Neural cell (in vitro differentiated cells): Measurements from ENCODE around the gene CLCN3. TPM values are rescaled to one million over a fixed set of nuclear protein-coding genes. Genes with fewer than 3 reads are reported as not detected.

Experiments
- H2AFZ ChIP-seq: fragments of 200-600, 300-800 bp; sonication (generic), shearing (Covaris generic); 2 replicates; pipeline ENCODE4 v1.6.0; 2014; ENCODE audit warnings: low read depth, mild to moderate bottlenecking, antibody characterized with exemption, low read length, moderate library complexity
- H3F3A ChIP-seq: fragments of 200-600 bp; shearing (Covaris generic); 2 replicates; pipeline ENCODE4 v1.6.1; 2016; ENCODE audit warnings: mild to moderate bottlenecking, moderate library complexity, mixed read lengths, antibody characterized with exemption, low read length; ENCODE audit not compliant: insufficient read depth, poor library complexity, severe bottlenecking
- H3K27ac ChIP-seq: fragments of 200-600, 300-800 bp; sonication (generic), shearing (Covaris generic); 2 replicates; pipeline ENCODE4 v1.5.1; 2014; ENCODE audit warnings: mild to moderate bottlenecking, low read length, moderate library complexity
- H3K27me3 ChIP-seq: fragments of 300-800, 200-600 bp; sonication (generic), shearing (Covaris generic); 2 replicates; pipeline ENCODE4 v1.6.0; 2014; ENCODE audit warnings: mild to moderate bottlenecking, low read depth, low read length, moderate library complexity; ENCODE audit not compliant: insufficient read depth
- H3K36me3 ChIP-seq: fragments of 300-800, 200-600 bp; sonication (generic), shearing (Covaris generic); 2 replicates; pipeline ENCODE4 v1.5.1; 2014; ENCODE audit warnings: mild to moderate bottlenecking, antibody characterized with exemption, low read length, moderate library complexity; ENCODE audit not compliant: insufficient read depth
- H3K4me2 ChIP-seq: fragments of 300-800, 200-600 bp; sonication (generic), shearing (Covaris generic); 2 replicates; pipeline ENCODE4 v1.6.0; 2014; ENCODE audit warnings: mild to moderate bottlenecking, low read length
- H3K4me3 ChIP-seq: fragments of 300-800, 200-600 bp; sonication (generic), shearing (Covaris generic); 2 replicates; pipeline ENCODE4 v1.5.1; 2014; ENCODE audit warnings: mild to moderate bottlenecking, low read length, moderate library complexity
- H3K79me2 ChIP-seq: fragments of 200-600 bp; shearing (Covaris generic); replicated peaks from 2 replicates; pipeline ENCODE4 v1.6.0; 2014; ENCODE audit warnings: mild to moderate bottlenecking, low read length, moderate library complexity; ENCODE audit not compliant: insufficient read depth
- H3K9ac ChIP-seq: fragments of 300-800, 200-600 bp; sonication (generic), shearing (Covaris generic); 2 replicates; pipeline ENCODE4 v1.6.1; 2016; ENCODE audit warnings: mild to moderate bottlenecking, low read length, mixed read lengths
- H3K9me2 ChIP-seq: fragments of 200-600 bp; shearing (Covaris generic); 2 replicates; pipeline ENCODE4 v1.6.1; 2016; ENCODE audit warnings: mild to moderate bottlenecking, low read length, mixed read lengths; ENCODE audit not compliant: insufficient read depth
- H3K9me3 ChIP-seq: fragments of 200-600, 300-800 bp; sonication (generic), shearing (Covaris generic); 2 replicates; pipeline ENCODE4 v1.6.1; 2016; ENCODE audit warnings: mild to moderate bottlenecking, mixed run types, low read length, moderate library complexity, mixed read lengths
- H4K20me1 ChIP-seq: fragments of 200-600 bp; shearing (Covaris generic); 2 replicates; pipeline ENCODE4 v1.6.1; 2016; ENCODE audit warnings: mild to moderate bottlenecking, mixed run types; ENCODE audit not compliant: insufficient read depth
- EZH2 ChIP-seq: fragments of 200-600, 300-800 bp; shearing (Covaris generic), sonication (generic); IDR thresholded peaks from 2 replicates; pipeline ENCODE4 v1.6.1; 2014; ENCODE audit warnings: antibody characterized with exemption, low read length, borderline replicate concordance, mild to moderate bottlenecking; ENCODE audit not compliant: insufficient read depth, poor library complexity, severe bottlenecking
- MXI1 ChIP-seq: fragments of 450-650 bp; conservative IDR thresholded peaks from 2 replicates; pipeline ENCODE4 v1.6.1; 2014; ENCODE audit warnings: antibody characterized with exemption, mild to moderate bottlenecking; ENCODE audit not compliant: poor library complexity, severe bottlenecking
- RAD21 ChIP-seq: fragments of 450-650 bp; conservative IDR thresholded peaks from 2 replicates; pipeline ENCODE4 v1.6.1; 2014; ENCODE audit warnings: antibody characterized with exemption, mild to moderate bottlenecking, moderate library complexity
- polyA plus RNA-seq: library from polyadenylated mRNA; depleted of rRNA; stranded (reverse); fragments of >200 nt; gene quantifications from 2 replicates; pipeline ENCODE4 v1.2.3, GENCODE V29; 2014
- TF ChIP-seq, protein P1 (sequence below): fragments of 450-650 bp; IDR thresholded peaks from 2 replicates; pipeline ENCODE4 v1.5.1; 2014; ENCODE audit warnings: antibody characterized with exemption, mild to moderate bottlenecking, moderate library complexity; ENCODE audit not compliant: poor library complexity, severe bottlenecking
- TF ChIP-seq, protein P2 (sequence below): IDR thresholded peaks from 2 replicates; pipeline ENCODE4 v1.6.1; 2012; ENCODE audit warnings: borderline replicate concordance

Gene CLCN3
- polyA plus RNA-seq, 1 donor from 2014 or later: 68.3 TPM

GRCh38 chr4:169665046-169665737 is 44.8 kb downstream of the CLCN3 start:
- H3K4me3 ChIP-seq: peak overlapping the region; percentile 45
- no peaks in the 10 kb centered on the region for H3K9me2 ChIP-seq
- H3K36me3 ChIP-seq: no peaks in the 10 kb centered on the region
- no peak overlapping the region for H3K27ac ChIP-seq
- no peak for TF ChIP-seq MXI1
- no peak for TF ChIP-seq EZH2
- TF ChIP-seq, protein P1, sequence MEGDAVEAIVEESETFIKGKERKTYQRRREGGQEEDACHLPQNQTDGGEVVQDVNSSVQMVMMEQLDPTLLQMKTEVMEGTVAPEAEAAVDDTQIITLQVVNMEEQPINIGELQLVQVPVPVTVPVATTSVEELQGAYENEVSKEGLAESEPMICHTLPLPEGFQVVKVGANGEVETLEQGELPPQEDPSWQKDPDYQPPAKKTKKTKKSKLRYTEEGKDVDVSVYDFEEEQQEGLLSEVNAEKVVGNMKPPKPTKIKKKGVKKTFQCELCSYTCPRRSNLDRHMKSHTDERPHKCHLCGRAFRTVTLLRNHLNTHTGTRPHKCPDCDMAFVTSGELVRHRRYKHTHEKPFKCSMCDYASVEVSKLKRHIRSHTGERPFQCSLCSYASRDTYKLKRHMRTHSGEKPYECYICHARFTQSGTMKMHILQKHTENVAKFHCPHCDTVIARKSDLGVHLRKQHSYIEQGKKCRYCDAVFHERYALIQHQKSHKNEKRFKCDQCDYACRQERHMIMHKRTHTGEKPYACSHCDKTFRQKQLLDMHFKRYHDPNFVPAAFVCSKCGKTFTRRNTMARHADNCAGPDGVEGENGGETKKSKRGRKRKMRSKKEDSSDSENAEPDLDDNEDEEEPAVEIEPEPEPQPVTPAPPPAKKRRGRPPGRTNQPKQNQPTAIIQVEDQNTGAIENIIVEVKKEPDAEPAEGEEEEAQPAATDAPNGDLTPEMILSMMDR: no peak
- TF ChIP-seq, protein P2, sequence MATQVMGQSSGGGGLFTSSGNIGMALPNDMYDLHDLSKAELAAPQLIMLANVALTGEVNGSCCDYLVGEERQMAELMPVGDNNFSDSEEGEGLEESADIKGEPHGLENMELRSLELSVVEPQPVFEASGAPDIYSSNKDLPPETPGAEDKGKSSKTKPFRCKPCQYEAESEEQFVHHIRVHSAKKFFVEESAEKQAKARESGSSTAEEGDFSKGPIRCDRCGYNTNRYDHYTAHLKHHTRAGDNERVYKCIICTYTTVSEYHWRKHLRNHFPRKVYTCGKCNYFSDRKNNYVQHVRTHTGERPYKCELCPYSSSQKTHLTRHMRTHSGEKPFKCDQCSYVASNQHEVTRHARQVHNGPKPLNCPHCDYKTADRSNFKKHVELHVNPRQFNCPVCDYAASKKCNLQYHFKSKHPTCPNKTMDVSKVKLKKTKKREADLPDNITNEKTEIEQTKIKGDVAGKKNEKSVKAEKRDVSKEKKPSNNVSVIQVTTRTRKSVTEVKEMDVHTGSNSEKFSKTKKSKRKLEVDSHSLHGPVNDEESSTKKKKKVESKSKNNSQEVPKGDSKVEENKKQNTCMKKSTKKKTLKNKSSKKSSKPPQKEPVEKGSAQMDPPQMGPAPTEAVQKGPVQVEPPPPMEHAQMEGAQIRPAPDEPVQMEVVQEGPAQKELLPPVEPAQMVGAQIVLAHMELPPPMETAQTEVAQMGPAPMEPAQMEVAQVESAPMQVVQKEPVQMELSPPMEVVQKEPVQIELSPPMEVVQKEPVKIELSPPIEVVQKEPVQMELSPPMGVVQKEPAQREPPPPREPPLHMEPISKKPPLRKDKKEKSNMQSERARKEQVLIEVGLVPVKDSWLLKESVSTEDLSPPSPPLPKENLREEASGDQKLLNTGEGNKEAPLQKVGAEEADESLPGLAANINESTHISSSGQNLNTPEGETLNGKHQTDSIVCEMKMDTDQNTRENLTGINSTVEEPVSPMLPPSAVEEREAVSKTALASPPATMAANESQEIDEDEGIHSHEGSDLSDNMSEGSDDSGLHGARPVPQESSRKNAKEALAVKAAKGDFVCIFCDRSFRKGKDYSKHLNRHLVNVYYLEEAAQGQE: no peak
- H3K9me3 ChIP-seq: peaks cover 2% of the 10 kb centered on the region
- peak overlapping the region; percentile 50 for H3K4me2 ChIP-seq
- H4K20me1 ChIP-seq: no peaks in the 10 kb centered on the region
- no peak overlapping the region for H2AFZ ChIP-seq
- H3K9ac ChIP-seq: no peak overlapping the region
- H3K27me3 ChIP-seq: no peaks in the 10 kb centered on the region
- H3K79me2 ChIP-seq: peaks cover 90% of the 10 kb centered on the region
- no peaks in the 10 kb centered on the region for H3F3A ChIP-seq

- Histone ChIP-seq H3K9ac (no peak overlapping the region), H3K79me2 (peaks cover 62% of the 10 kb centered on the region), H3K9me3 (peaks cover 2% of the 10 kb centered on the region), H3F3A (no peaks in the 10 kb centered on the region), H4K20me1 (no peaks in the 10 kb centered on the region), H3K9me2 (no peaks in the 10 kb centered on the region), H3K4me3 (no peak overlapping the region), H3K36me3 (no peaks in the 10 kb centered on the region), H3K27ac (no peak overlapping the region), H2AFZ (no peak overlapping the region), H3K27me3 (no peaks in the 10 kb centered on the region), H3K4me2 (no peak overlapping the region)
- TF ChIP-seq RAD21: no peak
- TF ChIP-seq, protein P1: no peak
- TF ChIP-seq, protein P2: no peak
- TF ChIP-seq MXI1: no peak
Observed at GRCh38 chr4:169668069-169668721, 47.8 kb downstream of the CLCN3 start.
